HL-60 (cell line): ENCODE measurements around the gene NSUN7.

ENCODE experiments used
- DNase-seq, 2 experiments: peaks; one replicate each; pipeline ENCODE4 v3.0.0-alpha.2; 2010 to 2020; ENCODE audit warnings: low read depth in 1 of 2, low spot score in 1 of 2
- H3K27ac ChIP-seq: fragments of 250-450 bp; sonication (Bioruptor Pico); replicated peaks from 2 replicates; pipeline ENCODE4 v1.5.1; 2020; ENCODE audit warnings: mild to moderate bottlenecking, moderate library complexity
- H3K27me3 ChIP-seq: fragments of 250-450 bp; sonication (Bioruptor Pico); 2 replicates; pipeline ENCODE4 v1.5.1; 2021; ENCODE audit warnings: mild to moderate bottlenecking, moderate library complexity; ENCODE audit not compliant: insufficient read depth, poor library complexity, severe bottlenecking
- H3K4me3 ChIP-seq: replicated peaks from 2 replicates; pipeline ENCODE4 v1.5.1; 2011; ENCODE audit warnings: mild to moderate bottlenecking, control low read depth, low read length; ENCODE audit not compliant: insufficient read depth
- GABPA ChIP-seq: IDR thresholded peaks from 2 replicates; pipeline ENCODE4 v1.6.1; 2012; ENCODE audit warnings: low read depth
- POLR2AphosphoS5 ChIP-seq: IDR thresholded peaks from 2 replicates; pipeline ENCODE4 v1.6.1; 2012; ENCODE audit warnings: low read depth
- SPI1 ChIP-seq: IDR thresholded peaks from 2 replicates; pipeline ENCODE4 v1.6.1; 2012; ENCODE audit warnings: low read depth, mild to moderate bottlenecking, borderline replicate concordance
- TF ChIP-seq, protein P1 (sequence below): IDR thresholded peaks from one replicate; pipeline ENCODE4 v1.5.1; 2011; ENCODE audit warnings: low read length, control low read depth, inconsistent platforms; ENCODE audit not compliant: insufficient read depth
- TF ChIP-seq, protein P2 (sequence below): IDR thresholded peaks from 2 replicates; pipeline ENCODE4 v1.6.1; 2012; ENCODE audit warnings: low read depth; ENCODE audit not compliant: insufficient replicate concordance

NSUN7 gene

DNA sequence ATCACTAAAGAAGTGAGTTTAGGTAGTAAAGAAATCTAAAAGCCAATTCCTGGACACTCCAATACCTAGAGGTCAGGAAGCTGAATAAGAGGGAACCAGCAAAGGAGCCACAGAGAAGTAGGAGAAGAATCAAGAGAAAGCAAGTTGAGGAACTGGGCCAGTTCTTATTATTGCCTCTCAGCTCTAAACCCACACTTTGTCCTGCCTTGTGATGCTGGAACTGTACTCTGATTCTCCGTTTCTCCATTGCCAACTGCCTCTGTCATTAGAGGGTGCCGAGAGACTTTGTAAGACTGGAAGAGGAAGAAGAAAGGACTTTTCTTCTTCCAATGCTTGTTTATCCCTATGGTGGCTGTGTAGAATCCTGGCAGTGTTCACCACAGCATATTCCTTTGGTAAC is 38.6 kb downstream of the NSUN7 start:
- DNase-seq = no peak
- TF ChIP-seq, protein P1, sequence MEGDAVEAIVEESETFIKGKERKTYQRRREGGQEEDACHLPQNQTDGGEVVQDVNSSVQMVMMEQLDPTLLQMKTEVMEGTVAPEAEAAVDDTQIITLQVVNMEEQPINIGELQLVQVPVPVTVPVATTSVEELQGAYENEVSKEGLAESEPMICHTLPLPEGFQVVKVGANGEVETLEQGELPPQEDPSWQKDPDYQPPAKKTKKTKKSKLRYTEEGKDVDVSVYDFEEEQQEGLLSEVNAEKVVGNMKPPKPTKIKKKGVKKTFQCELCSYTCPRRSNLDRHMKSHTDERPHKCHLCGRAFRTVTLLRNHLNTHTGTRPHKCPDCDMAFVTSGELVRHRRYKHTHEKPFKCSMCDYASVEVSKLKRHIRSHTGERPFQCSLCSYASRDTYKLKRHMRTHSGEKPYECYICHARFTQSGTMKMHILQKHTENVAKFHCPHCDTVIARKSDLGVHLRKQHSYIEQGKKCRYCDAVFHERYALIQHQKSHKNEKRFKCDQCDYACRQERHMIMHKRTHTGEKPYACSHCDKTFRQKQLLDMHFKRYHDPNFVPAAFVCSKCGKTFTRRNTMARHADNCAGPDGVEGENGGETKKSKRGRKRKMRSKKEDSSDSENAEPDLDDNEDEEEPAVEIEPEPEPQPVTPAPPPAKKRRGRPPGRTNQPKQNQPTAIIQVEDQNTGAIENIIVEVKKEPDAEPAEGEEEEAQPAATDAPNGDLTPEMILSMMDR = no peak
- TF ChIP-seq, protein P2, sequence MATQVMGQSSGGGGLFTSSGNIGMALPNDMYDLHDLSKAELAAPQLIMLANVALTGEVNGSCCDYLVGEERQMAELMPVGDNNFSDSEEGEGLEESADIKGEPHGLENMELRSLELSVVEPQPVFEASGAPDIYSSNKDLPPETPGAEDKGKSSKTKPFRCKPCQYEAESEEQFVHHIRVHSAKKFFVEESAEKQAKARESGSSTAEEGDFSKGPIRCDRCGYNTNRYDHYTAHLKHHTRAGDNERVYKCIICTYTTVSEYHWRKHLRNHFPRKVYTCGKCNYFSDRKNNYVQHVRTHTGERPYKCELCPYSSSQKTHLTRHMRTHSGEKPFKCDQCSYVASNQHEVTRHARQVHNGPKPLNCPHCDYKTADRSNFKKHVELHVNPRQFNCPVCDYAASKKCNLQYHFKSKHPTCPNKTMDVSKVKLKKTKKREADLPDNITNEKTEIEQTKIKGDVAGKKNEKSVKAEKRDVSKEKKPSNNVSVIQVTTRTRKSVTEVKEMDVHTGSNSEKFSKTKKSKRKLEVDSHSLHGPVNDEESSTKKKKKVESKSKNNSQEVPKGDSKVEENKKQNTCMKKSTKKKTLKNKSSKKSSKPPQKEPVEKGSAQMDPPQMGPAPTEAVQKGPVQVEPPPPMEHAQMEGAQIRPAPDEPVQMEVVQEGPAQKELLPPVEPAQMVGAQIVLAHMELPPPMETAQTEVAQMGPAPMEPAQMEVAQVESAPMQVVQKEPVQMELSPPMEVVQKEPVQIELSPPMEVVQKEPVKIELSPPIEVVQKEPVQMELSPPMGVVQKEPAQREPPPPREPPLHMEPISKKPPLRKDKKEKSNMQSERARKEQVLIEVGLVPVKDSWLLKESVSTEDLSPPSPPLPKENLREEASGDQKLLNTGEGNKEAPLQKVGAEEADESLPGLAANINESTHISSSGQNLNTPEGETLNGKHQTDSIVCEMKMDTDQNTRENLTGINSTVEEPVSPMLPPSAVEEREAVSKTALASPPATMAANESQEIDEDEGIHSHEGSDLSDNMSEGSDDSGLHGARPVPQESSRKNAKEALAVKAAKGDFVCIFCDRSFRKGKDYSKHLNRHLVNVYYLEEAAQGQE = no peak
- TF ChIP-seq GABPA (no peak), SPI1 (no peak), POLR2AphosphoS5 (no peak)
- H3K27me3 ChIP-seq = no peaks in the 10 kb centered on the region
- H3K27ac ChIP-seq = no peak overlapping the region
- H3K4me3 ChIP-seq = no peak overlapping the region

DNA sequence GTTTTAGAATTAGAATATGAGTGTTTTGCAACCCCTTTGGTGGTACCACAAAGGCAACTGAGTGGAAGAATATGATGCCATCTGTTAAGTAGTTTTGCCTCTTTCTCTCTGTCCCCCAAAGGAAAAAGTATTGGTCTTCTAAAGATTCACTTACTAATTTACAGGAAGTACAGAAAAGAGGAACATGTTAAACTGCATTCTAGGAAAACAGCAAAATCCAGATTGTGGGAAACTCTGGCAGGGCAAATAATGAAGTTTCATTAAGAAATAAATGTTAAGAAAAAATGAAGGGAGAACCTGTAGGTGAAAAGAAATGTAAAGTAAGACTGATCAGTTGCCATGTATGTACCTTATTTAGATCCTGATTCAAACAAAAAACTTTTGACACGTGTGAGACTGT is 39.3 kb downstream of the NSUN7 start:
- no peak for DNase-seq
- Histone ChIP-seq H3K27me3 (no peaks in the 10 kb centered on the region), H3K4me3 (no peak overlapping the region), H3K27ac (no peak overlapping the region)
- no peak for TF ChIP-seq GABPA
- TF ChIP-seq, protein P1 = no peak
- TF ChIP-seq POLR2AphosphoS5 = no peak
- TF ChIP-seq, protein P2 = no peak
- peak; percentile 28; the same call in 1 of the 2 replicates for TF ChIP-seq SPI1

DNA sequence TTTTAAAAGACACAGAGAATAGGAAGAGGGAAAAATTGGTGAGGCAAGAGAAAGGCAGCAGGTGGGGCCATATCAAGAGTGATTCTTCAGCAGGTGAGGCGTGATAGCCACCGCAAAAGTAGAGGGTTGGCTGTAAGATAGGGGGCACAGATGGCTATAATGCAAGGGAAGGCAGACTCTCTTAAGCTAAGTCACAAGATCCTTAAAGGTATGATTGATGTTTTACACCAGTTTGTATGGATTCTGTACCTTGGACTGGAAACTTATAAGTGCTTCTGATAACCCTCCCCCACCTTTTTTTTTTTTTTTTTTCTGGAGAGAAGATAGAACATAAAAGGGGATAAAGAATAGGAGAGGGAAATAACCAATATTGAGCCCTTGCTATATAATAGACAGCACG is 40.0 kb downstream of the NSUN7 start:
- Histone ChIP-seq H3K27me3 (no peaks in the 10 kb centered on the region), H3K4me3 (no peak overlapping the region), H3K27ac (no peak overlapping the region)
- no peak for DNase-seq
- TF ChIP-seq, protein P2 = no peak
- TF ChIP-seq, protein P1 = no peak
- no peak for TF ChIP-seq SPI1
- TF ChIP-seq POLR2AphosphoS5 = no peak
- TF ChIP-seq GABPA = no peak
